ENCODE measurements around the gene PLN. TPM values are rescaled to one million over a fixed set of nuclear protein-coding genes. Genes with fewer than 3 reads are reported as not detected.

The PLN gene
- total RNA-seq, 1 experiment from 2014 or later: not detected

DNA sequence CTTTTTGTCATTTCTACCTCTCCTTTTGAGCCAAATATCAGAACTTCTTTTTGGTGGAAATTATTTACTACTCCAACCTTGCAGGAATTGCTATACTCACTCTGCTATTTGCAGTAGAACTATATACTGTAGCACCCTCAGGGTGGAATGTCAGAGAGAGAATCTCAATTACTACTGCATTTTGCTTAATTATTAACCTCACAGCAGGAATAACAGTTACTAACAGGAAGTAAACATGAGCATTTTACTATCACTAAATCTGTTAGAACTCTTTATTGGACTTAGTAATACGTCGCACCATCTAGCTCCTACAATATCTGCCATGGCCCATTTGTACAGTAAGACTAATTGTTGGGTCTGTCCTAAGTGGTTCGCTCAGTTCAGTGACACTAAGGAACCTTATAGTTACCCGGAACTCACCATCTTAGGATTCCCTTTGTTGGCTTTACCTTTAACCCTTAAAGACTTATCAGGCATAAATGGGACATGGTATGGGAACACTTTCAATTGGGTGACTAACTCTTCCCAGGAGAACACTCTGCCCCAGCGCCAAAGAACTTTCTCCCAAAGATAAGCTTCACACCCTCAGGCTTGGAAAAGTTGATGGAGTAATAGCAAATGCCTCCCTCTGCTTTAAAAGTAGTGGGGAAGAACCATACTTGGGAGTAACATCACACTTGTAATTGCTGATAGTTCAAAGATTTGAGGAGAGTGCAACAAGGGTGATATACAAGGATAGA, 38.8 kb downstream of the PLN start:
- ChIA-PET CTCF (no interaction called here), POLR2A (ENCODE audit: unreplicated experiment) (no interaction called here)
- H3K27ac ChIP-seq: no peak overlapping the region
- H2AFZ ChIP-seq: no peak overlapping the region
- H3K9me3 ChIP-seq (ENCODE audit: insufficient read depth, low read depth): 0 out of 2 replicates have a peak, but pooled peaks cover 5% of the 10 kb centered on the region
- H3K79me2 ChIP-seq (ENCODE audit: low read depth): no peaks in the 10 kb centered on the region
- H3K4me2 ChIP-seq: no peak overlapping the region
- no peak for DNase-seq
- no peak for TF ChIP-seq EZH2 (IDR thresholded peaks at IDR 0.05; ENCODE audit: low read depth)
- TF ChIP-seq, protein P1, sequence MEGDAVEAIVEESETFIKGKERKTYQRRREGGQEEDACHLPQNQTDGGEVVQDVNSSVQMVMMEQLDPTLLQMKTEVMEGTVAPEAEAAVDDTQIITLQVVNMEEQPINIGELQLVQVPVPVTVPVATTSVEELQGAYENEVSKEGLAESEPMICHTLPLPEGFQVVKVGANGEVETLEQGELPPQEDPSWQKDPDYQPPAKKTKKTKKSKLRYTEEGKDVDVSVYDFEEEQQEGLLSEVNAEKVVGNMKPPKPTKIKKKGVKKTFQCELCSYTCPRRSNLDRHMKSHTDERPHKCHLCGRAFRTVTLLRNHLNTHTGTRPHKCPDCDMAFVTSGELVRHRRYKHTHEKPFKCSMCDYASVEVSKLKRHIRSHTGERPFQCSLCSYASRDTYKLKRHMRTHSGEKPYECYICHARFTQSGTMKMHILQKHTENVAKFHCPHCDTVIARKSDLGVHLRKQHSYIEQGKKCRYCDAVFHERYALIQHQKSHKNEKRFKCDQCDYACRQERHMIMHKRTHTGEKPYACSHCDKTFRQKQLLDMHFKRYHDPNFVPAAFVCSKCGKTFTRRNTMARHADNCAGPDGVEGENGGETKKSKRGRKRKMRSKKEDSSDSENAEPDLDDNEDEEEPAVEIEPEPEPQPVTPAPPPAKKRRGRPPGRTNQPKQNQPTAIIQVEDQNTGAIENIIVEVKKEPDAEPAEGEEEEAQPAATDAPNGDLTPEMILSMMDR (conservative IDR thresholded peaks at IDR 0.05): no peak
- H3K36me3 ChIP-seq (ENCODE audit: low read depth): no peaks in the 10 kb centered on the region
- H3K9me2 ChIP-seq (ENCODE audit: insufficient read depth): no peaks in the 10 kb centered on the region; the same call in 1 of the 2 replicates
- no peaks in the 10 kb centered on the region for H3K4me1 ChIP-seq (replicated peaks; ENCODE audit: insufficient read depth)
- H3K27me3 ChIP-seq (ENCODE audit: insufficient read depth, low read depth): no peaks in the 10 kb centered on the region
- no peaks in the 10 kb centered on the region for H3F3A ChIP-seq (ENCODE audit: insufficient read depth, low read depth)
- intact Hi-C loops (cut with micrococcal nuclease; ENCODE audit: unreplicated experiment): loop anchor here (10.0 kb wide), 1 partner anchor 1242 kb away; no protein-coding TSS in a partner anchor
- BruUV-seq (replicated peaks): no TSS peak
- no peak overlapping the region for H3K4me3 ChIP-seq
- H4K20me1 ChIP-seq (ENCODE audit: insufficient read depth): no peaks in the 10 kb centered on the region

DNA sequence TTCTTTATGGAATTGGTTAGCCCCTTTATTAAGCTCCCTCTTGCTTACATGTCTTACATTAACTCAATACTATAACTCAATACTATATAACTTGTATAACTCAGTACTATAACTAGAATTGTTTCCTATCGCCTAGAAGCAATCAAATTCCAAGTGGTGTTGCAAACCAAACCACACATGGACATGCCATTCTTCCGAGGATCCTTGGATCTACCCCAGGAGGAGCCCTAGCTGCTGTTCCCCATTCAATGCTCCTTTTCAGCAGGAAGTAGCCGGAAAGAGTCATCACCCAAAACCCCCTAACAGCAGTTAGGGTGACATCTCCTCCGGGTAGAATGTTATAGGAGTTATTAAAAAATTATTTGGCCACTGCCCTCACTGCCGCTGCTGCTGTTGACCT, 40.5 kb downstream of the PLN start:
- H3K27ac ChIP-seq: no peak overlapping the region
- H3K4me3 ChIP-seq: no peak overlapping the region
- no peak overlapping the region for H2AFZ ChIP-seq
- no peaks in the 10 kb centered on the region for H3K9me3 ChIP-seq (ENCODE audit: insufficient read depth, low read depth)
- no peaks in the 10 kb centered on the region for H3K79me2 ChIP-seq (ENCODE audit: low read depth)
- no peak for DNase-seq
- no peaks in the 10 kb centered on the region for H4K20me1 ChIP-seq (ENCODE audit: insufficient read depth)
- TF ChIP-seq EZH2 (IDR thresholded peaks at IDR 0.05; ENCODE audit: low read depth): no peak
- TF ChIP-seq, protein P1 (conservative IDR thresholded peaks at IDR 0.05): no peak
- H3K27me3 ChIP-seq (ENCODE audit: insufficient read depth, low read depth): no peaks in the 10 kb centered on the region
- ChIA-PET POLR2A (ENCODE audit: unreplicated experiment) (no interaction called here), CTCF (no interaction called here)
- intact Hi-C loops (cut with micrococcal nuclease; ENCODE audit: unreplicated experiment): loop anchor here (10.0 kb wide), 1 partner anchor 1244 kb away; no protein-coding TSS in a partner anchor
- H3K36me3 ChIP-seq (ENCODE audit: low read depth): no peaks in the 10 kb centered on the region
- no peaks in the 10 kb centered on the region; the same call in 1 of the 2 replicates for H3K9me2 ChIP-seq (ENCODE audit: insufficient read depth)
- no TSS peak for BruUV-seq (replicated peaks)
- no peak overlapping the region for H3K4me2 ChIP-seq
- no peaks in the 10 kb centered on the region for H3K4me1 ChIP-seq (replicated peaks; ENCODE audit: insufficient read depth)
- H3F3A ChIP-seq (ENCODE audit: insufficient read depth, low read depth): no peaks in the 10 kb centered on the region

DNA sequence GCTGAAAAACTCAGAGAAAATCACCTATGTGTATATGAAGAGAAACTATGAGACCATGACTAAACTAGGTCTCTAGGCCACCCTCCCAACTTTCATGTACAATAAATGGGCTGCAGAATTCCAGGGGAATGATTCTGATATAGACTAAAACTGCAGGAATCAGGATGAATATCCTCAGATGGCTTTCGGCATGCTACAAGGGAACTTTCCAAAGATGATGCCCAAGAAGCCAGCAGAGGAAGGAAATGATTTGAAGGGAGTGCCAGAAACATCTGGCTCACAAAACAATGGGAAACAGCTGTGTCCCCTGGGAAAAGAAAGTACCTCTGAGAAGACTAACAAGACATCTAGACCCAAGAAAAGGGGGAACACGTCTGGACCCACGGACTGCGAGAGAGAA, 41.1 kb downstream of the PLN start:
- DNase-seq: no peak
- no peaks in the 10 kb centered on the region for H3K4me1 ChIP-seq (replicated peaks; ENCODE audit: insufficient read depth)
- intact Hi-C loops (cut with micrococcal nuclease; ENCODE audit: unreplicated experiment): loop anchor here (10.0 kb wide), 1 partner anchor 1244 kb away; no protein-coding TSS in a partner anchor
- no peaks in the 10 kb centered on the region for H3K79me2 ChIP-seq (ENCODE audit: low read depth)
- no peaks in the 10 kb centered on the region for H3K27me3 ChIP-seq (ENCODE audit: insufficient read depth, low read depth)
- ChIA-PET CTCF (no interaction called here), POLR2A (ENCODE audit: unreplicated experiment) (no interaction called here)
- H3K9me2 ChIP-seq (ENCODE audit: insufficient read depth): no peaks in the 10 kb centered on the region; the same call in 1 of the 2 replicates
- H3K9me3 ChIP-seq (ENCODE audit: insufficient read depth, low read depth): no peaks in the 10 kb centered on the region
- H3K4me3 ChIP-seq: no peak overlapping the region
- TF ChIP-seq, protein P1 (conservative IDR thresholded peaks at IDR 0.05): no peak
- no peak for TF ChIP-seq EZH2 (IDR thresholded peaks at IDR 0.05; ENCODE audit: low read depth)
- H3F3A ChIP-seq (ENCODE audit: insufficient read depth, low read depth): no peaks in the 10 kb centered on the region
- BruUV-seq (replicated peaks): no TSS peak
- H3K4me2 ChIP-seq: no peak overlapping the region
- no peaks in the 10 kb centered on the region for H3K36me3 ChIP-seq (ENCODE audit: low read depth)
- H3K27ac ChIP-seq: no peak overlapping the region
- no peaks in the 10 kb centered on the region for H4K20me1 ChIP-seq (ENCODE audit: insufficient read depth)
- H2AFZ ChIP-seq: no peak overlapping the region

Data from PC-9 (cell line).